ENCODE measurements around the gene EXOC4. TPM values are rescaled to one million over a fixed set of nuclear protein-coding genes. Genes with fewer than 3 reads are reported as not detected.

EXOC4 gene
- total RNA-seq, 1 experiment from 2014 or later = 75.8 TPM

- Histone ChIP-seq H2BK12ac (ENCODE audit: insufficient read length, low read depth, low read length) (no peak overlapping the region), H3K56ac (ENCODE audit: insufficient read length, low read depth, low read length) (no peak overlapping the region), H3K79me1 (ENCODE audit: insufficient read depth, low read depth, low read length, poor library complexity, severe bottlenecking) (no peaks in the 10 kb centered on the region), H2BK120ac (ENCODE audit: low read depth, low read length, poor library complexity, severe bottlenecking) (no peak overlapping the region), H2AK5ac (ENCODE audit: insufficient read length, low read length) (no peak overlapping the region), H2BK5ac (ENCODE audit: insufficient read length, low read length) (no peak overlapping the region), H3K23me2 (ENCODE audit: insufficient read length, low read depth, low read length, poor library complexity, severe bottlenecking) (no peaks in the 10 kb centered on the region), H3K4me2 (ENCODE audit: insufficient read depth, insufficient read length, low read length) (no peak overlapping the region), H2AFZ (ENCODE audit: low read length) (no peak overlapping the region), H4K8ac (replicated peaks; ENCODE audit: insufficient read length, low read depth, low read length) (no peak overlapping the region), H3K9me3 (ENCODE audit: control insufficient read depth, low read depth, low read length) (no peaks in the 10 kb centered on the region), H3K4me1 (ENCODE audit: insufficient read depth, low read length) (no peaks in the 10 kb centered on the region; the same call in 1 of the 2 replicates), H3K18ac (ENCODE audit: insufficient read length, low read depth, low read length) (no peak overlapping the region), H3T11ph (ENCODE audit: low read length) (no peak overlapping the region), H4K5ac (ENCODE audit: insufficient read length, low read depth, low read length) (no peak overlapping the region), H3K4ac (ENCODE audit: low read depth, low read length) (no peak overlapping the region), H3K23ac (ENCODE audit: insufficient read length, low read depth, low read length) (no peak overlapping the region), H4K20me1 (ENCODE audit: control insufficient read depth, insufficient read depth, insufficient read length) (no peaks in the 10 kb centered on the region), H3K14ac (ENCODE audit: insufficient read depth, low read length) (no peak overlapping the region), H4K91ac (ENCODE audit: insufficient read length, low read depth, low read length) (no peak overlapping the region), H3K27ac (ENCODE audit: insufficient read length, low read depth, low read length) (no peak overlapping the region), H3K9ac (ENCODE audit: extremely low read depth, insufficient read length, low read length) (no peak overlapping the region), H2BK20ac (ENCODE audit: low read depth, low read length, poor library complexity, severe bottlenecking) (no peak overlapping the region), H3K79me2 (ENCODE audit: insufficient read depth, low read length) (no peaks in the 10 kb centered on the region), H2BK15ac (ENCODE audit: low read depth, low read length) (no peak overlapping the region), H3K27me3 (ENCODE audit: insufficient read depth, low read length) (no peaks in the 10 kb centered on the region)
- no peak overlapping the region for H3K4me3 Mint-ChIP-seq
- no peak for TF ChIP-seq CTCF (conservative IDR thresholded peaks at IDR 0.05)
- no peaks in the 10 kb centered on the region; a peak in 1 of 7 replicates for H3K36me3 Mint-ChIP-seq (ENCODE audit: insufficient read depth in 1 of 3, low read depth in 3 of 3)
- no CpG with 5 or more reads among the region's 1 CpG for WGBS (ENCODE audit: extremely low coverage, insufficient read length, low lambda C conversion rate)
- no peaks in the 10 kb centered on the region for H3K27me3 Mint-ChIP-seq (ENCODE audit: low read depth)
- H3K4me1 Mint-ChIP-seq = peaks cover 14 to 19% of the 10 kb centered on the region in 2 experiments
- H3K27ac Mint-ChIP-seq = no peak overlapping the region
- DNase-seq = no peak
- no peaks in the 10 kb centered on the region for H3K9me3 Mint-ChIP-seq
Observed at GRCh38 chr7:133754708-133755107, 501.8 kb downstream of the EXOC4 start.
